Progenitor cell of endocrine pancreas (in vitro differentiated cells): ENCODE results near the gene GPAM. TPM values are rescaled to one million over a fixed set of nuclear protein-coding genes. Genes with fewer than 3 reads are reported as not detected.

Experiments
- DNase-seq: peaks from one replicate; pipeline ENCODE4 v3.0.0; 2021; ENCODE audit warnings: low spot score; ENCODE audit not compliant: unreplicated experiment
- H3K27ac Mint-ChIP-seq: 2 replicates; pipeline ENCODE4 v1.8.0; 2021; ENCODE audit warnings: mild to moderate bottlenecking, moderate library complexity, mixed read lengths
- H3K27me3 Mint-ChIP-seq: 2 replicates; pipeline ENCODE4 v1.8.0; 2021; ENCODE audit warnings: mixed read lengths
- H3K36me3 Mint-ChIP-seq: 2 replicates; pipeline ENCODE4 v1.8.0; 2022; ENCODE audit warnings: mixed read lengths; ENCODE audit not compliant: insufficient read depth
- H3K4me1 Mint-ChIP-seq: 2 replicates; pipeline ENCODE4 v1.8.0; 2021; ENCODE audit warnings: low read depth, mixed read lengths
- H3K4me3 Mint-ChIP-seq: 2 replicates; pipeline ENCODE4 v1.8.0; 2021; ENCODE audit warnings: low read depth, mild to moderate bottlenecking, moderate library complexity, mixed read lengths
- H3K9me3 Mint-ChIP-seq: 2 replicates; pipeline ENCODE4 v1.8.0; 2021; ENCODE audit warnings: low read depth, mixed read lengths
- total RNA-seq: library from RNA; stranded (reverse); gene quantifications from 2 replicates; pipeline ENCODE4 v1.2.1, GENCODE V29; 2021
- TF ChIP-seq, protein P1 (sequence below): fragments of 200-600 bp; sonication (generic); IDR thresholded peaks from one replicate; pipeline ENCODE4 v1.5.0; 2021; ENCODE audit warnings: antibody characterized with exemption, mild to moderate bottlenecking; ENCODE audit not compliant: unreplicated experiment

GPAM gene
- total RNA-seq, 1 donor from 2014 or later, result 20.1 TPM

DNA sequence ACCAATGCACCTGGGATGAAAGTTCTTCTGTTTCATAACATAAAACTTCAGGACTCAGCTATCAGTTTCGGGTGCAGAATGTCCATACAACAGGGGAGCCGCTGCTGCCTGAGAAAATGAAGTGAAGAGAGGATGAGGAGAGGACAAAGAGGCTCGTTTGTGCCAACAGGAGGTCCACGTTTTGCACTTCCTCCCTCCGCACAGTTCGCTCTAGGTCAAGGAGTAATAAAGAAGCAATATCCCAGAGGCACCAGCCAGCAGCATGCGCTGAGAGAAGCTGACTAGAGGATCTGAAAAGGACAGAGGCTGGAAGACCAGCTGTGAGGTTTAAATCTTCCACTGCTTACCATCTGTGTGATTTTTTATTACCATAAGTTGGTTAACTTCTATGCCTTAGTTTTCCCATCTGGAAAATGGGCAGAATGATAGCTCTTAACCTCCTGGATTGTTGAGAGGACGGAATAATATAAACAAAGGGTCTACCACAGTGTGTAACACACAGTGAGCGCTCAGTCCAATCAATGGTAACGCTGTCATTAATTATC, 709 bp downstream of the GPAM start:
- no peak for DNase-seq
- Mint-ChIP-seq H3K4me1 (peaks cover 27% of the 10 kb centered on the region), H3K27me3 (no peaks in the 10 kb centered on the region), H3K9me3 (peaks cover 10% of the 10 kb centered on the region), H3K36me3 (peaks cover 5% of the 10 kb centered on the region), H3K27ac (peak overlapping the region; percentile 99), H3K4me3 (peak overlapping the region; percentile 95)
- TF ChIP-seq, protein P1, sequence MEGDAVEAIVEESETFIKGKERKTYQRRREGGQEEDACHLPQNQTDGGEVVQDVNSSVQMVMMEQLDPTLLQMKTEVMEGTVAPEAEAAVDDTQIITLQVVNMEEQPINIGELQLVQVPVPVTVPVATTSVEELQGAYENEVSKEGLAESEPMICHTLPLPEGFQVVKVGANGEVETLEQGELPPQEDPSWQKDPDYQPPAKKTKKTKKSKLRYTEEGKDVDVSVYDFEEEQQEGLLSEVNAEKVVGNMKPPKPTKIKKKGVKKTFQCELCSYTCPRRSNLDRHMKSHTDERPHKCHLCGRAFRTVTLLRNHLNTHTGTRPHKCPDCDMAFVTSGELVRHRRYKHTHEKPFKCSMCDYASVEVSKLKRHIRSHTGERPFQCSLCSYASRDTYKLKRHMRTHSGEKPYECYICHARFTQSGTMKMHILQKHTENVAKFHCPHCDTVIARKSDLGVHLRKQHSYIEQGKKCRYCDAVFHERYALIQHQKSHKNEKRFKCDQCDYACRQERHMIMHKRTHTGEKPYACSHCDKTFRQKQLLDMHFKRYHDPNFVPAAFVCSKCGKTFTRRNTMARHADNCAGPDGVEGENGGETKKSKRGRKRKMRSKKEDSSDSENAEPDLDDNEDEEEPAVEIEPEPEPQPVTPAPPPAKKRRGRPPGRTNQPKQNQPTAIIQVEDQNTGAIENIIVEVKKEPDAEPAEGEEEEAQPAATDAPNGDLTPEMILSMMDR, result no peak

DNA sequence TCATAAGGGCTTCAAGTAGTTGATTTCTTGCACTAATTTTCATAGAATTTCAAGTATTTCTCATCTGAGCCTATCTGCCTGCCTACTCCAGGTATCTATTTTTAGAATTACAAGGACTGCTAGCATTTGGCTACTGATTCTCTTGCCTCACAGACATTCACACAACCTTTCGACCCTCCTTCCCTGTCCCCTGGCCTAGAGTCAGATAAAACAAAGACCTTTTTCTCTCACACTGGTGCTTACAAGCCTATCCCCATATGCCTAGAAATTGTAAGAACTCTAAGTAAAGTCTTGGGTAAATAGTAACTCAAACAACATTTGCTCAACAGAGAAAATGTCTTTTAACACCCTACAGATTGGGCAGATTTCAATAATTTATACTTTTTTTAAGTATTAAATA, 6.3 kb downstream of the GPAM start:
- TF ChIP-seq, protein P1, result no peak
- no peak overlapping the region for H3K4me3 Mint-ChIP-seq
- no peak for DNase-seq
- H3K27me3 Mint-ChIP-seq, result no peaks in the 10 kb centered on the region
- H3K27ac Mint-ChIP-seq, result peak overlapping the region; percentile 87
- H3K9me3 Mint-ChIP-seq, result no peaks in the 10 kb centered on the region
- H3K36me3 Mint-ChIP-seq, result peaks cover 11% of the 10 kb centered on the region
- peaks cover 21% of the 10 kb centered on the region for H3K4me1 Mint-ChIP-seq

DNA sequence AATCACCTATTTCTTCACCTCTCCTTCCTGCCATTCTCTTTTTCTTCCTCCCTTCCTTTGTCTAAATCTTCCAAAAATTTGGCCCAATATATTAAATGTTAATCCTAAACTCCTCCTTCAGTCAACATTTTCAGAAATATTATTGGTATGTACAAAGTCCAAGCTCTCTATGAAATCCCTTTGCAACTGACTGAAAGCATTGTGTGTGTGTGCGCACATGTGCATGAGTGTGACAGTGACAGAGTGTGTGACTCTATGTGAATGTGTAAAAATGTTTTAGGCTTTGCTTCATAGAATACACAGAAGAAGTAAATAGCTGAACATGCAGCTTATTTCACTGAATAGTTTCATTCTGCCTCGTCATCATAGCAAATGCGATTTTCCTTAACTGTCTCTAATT, 7.0 kb downstream of the GPAM start:
- H3K4me3 Mint-ChIP-seq, result no peak overlapping the region
- TF ChIP-seq, protein P1, result no peak
- H3K36me3 Mint-ChIP-seq, result peaks cover 15% of the 10 kb centered on the region
- H3K9me3 Mint-ChIP-seq, result no peaks in the 10 kb centered on the region
- DNase-seq, result no peak
- H3K4me1 Mint-ChIP-seq, result peaks cover 19% of the 10 kb centered on the region
- no peaks in the 10 kb centered on the region for H3K27me3 Mint-ChIP-seq
- peak overlapping the region; percentile 4 for H3K27ac Mint-ChIP-seq

DNA sequence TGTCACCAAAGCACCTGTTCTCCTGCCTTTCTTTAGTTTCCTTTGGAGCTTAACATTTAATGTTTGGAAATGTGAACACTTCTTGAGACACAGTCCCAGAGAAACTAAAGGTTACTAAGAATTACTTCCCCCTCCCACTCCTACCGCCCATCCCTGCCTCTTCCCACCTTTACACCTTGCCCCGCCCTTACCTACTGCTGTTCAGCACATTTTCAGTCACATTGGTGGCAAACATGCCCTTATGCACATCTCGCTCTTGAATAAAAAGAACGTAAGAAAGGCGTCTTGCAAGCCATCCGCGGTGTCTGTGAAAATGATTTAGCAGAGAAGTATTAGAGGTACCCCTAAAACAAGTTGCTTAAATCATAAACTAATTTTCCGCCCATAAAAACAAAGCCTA, 8.2 kb downstream of the GPAM start:
- peaks cover 17% of the 10 kb centered on the region for H3K4me1 Mint-ChIP-seq
- DNase-seq, result no peak
- H3K4me3 Mint-ChIP-seq, result no peak overlapping the region
- no peaks in the 10 kb centered on the region for H3K9me3 Mint-ChIP-seq
- H3K36me3 Mint-ChIP-seq, result peaks cover 22% of the 10 kb centered on the region
- H3K27me3 Mint-ChIP-seq, result no peaks in the 10 kb centered on the region
- TF ChIP-seq, protein P1, result no peak
- no peak overlapping the region for H3K27ac Mint-ChIP-seq

DNA sequence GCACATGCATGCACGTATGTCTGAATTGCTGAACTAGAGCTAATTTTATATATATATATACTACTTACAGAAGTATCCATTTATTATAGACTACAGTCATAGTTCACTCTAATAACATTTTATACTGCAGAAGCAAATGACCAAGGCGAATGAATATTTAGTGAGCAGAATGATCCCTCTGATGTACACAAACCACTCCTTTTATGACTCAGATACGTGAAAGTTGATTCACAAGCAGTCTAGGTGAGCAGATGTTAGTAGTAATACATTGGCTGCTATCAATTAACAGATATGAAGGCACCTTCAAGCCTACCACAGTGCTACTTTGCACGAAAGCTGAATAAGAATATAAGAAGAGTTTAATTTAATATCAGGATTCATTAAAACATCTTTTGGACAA, 10.4 kb downstream of the GPAM start:
- peaks cover 8% of the 10 kb centered on the region for H3K4me1 Mint-ChIP-seq
- TF ChIP-seq, protein P1, result no peak
- no peaks in the 10 kb centered on the region for H3K9me3 Mint-ChIP-seq
- DNase-seq, result no peak
- no peak overlapping the region for H3K27ac Mint-ChIP-seq
- H3K36me3 Mint-ChIP-seq, result peaks cover 30% of the 10 kb centered on the region
- no peak overlapping the region for H3K4me3 Mint-ChIP-seq
- no peaks in the 10 kb centered on the region for H3K27me3 Mint-ChIP-seq
